HCT116 (cell line): ENCODE data around the gene TPO.

Source experiments
- ATF3 ChIP-seq: IDR thresholded peaks from 2 replicates; pipeline ENCODE4 v1.6.1; 2012
- CTCF ChIP-seq, 3 experiments: fragments of 200-600 bp in 1 of 3; sonication (generic) in 1 of 3; IDR thresholded peaks in 2 of 3; conservative IDR thresholded peaks in 1 of 3; 2 replicates each; pipeline ENCODE4 v1.5.1; 2012 to 2017; ENCODE audit warnings: low read depth in 2 of 3, low read length in 2 of 3, antibody characterized with exemption in 1 of 3, borderline replicate concordance in 1 of 3, control low read depth in 1 of 3, mild to moderate bottlenecking in 1 of 3, mixed read lengths in 1 of 3, mixed run types in 1 of 3, moderate library complexity in 1 of 3; ENCODE audit not compliant: insufficient read depth in 1 of 3
- EZH2 ChIP-seq: fragments of 200-600 bp; sonication (generic); IDR thresholded peaks from 2 replicates; pipeline ENCODE4 v1.6.1; 2017; ENCODE audit warnings: antibody characterized with exemption, mixed run types
- POLR2A ChIP-seq: IDR thresholded peaks from 2 replicates; pipeline ENCODE4 v1.7.0; 2011; ENCODE audit warnings: borderline replicate concordance; ENCODE audit not compliant: insufficient read depth, insufficient read length; ENCODE audit errors: extremely low read depth
- ZNF274 ChIP-seq: fragments of 200-500 bp; sonication (Bioruptor generic); IDR thresholded peaks from 2 replicates; pipeline ENCODE4 v1.6.1; 2014; ENCODE audit warnings: mild to moderate bottlenecking, low read depth, low read length, inconsistent platforms

GRCh38 chr2:1586923-1587840, 173.9 kb downstream of the TPO start:
- TF ChIP-seq EZH2 (no peak), POLR2A (no peak), ATF3 (no peak), CTCF (IDR thresholded peaks at IDR 0.05 in 2 of 3, conservative IDR thresholded peaks at IDR 0.05 in 1 of 3; ENCODE audit: borderline replicate concordance in 1 of 3, insufficient read depth in 1 of 3, low read depth in 2 of 3, low read length in 2 of 3) (no peak), ZNF274 (no peak)
